CD14-positive monocyte (primary cell): Measurements from ENCODE around the gene TTC39B. TPM values are rescaled to one million over a fixed set of nuclear protein-coding genes. Genes with fewer than 3 reads are reported as not detected.

Source experiments
- DNase-seq, 3 donors: peaks; one replicate each; pipeline ENCODE4 v3.0.0-alpha.2; 2011 to 2022
- H2AFZ ChIP-seq: 2 replicates; pipeline ENCODE4 v1.6.0; 2012; ENCODE audit warnings: mild to moderate bottlenecking, low read depth, low read length, inconsistent platforms; ENCODE audit not compliant: insufficient read depth, poor library complexity, severe bottlenecking
- H3K27ac ChIP-seq, 2 donors: 1 replicate in 1 of 2; 2 replicates in 1 of 2; pipeline ENCODE4 v1.5.1; 2012 to 2013; ENCODE audit warnings: low read length in 2 of 2, control low read depth in 1 of 2, inconsistent platforms in 1 of 2, low read depth in 1 of 2, mild to moderate bottlenecking in 1 of 2
- H3K27me3 ChIP-seq, 2 donors: one replicate each; pipeline versions ENCODE4 v1.6.0 to v1.6.1; 2011 to 2013; ENCODE audit warnings: low read length in 2 of 2; ENCODE audit not compliant: control insufficient read depth in 2 of 2, insufficient read depth in 2 of 2
- H3K36me3 ChIP-seq, 2 donors: replicated peaks in 1 of 2; 1 replicate in 1 of 2; 2 replicates in 1 of 2; pipeline versions ENCODE4 v1.5.1 to v1.6.1; 2012 to 2013; ENCODE audit warnings: low read length in 2 of 2, control low read depth in 1 of 2, inconsistent platforms in 1 of 2, mild to moderate bottlenecking in 1 of 2; ENCODE audit not compliant: insufficient read depth in 2 of 2, control insufficient read depth in 1 of 2
- H3K4me1 ChIP-seq, 2 donors: 1 replicate in 1 of 2; 2 replicates in 1 of 2; pipeline versions ENCODE4 v1.5.1 to v1.6.1; 2012 to 2013; ENCODE audit warnings: low read length in 2 of 2, control low read depth in 1 of 2, inconsistent platforms in 1 of 2, mild to moderate bottlenecking in 1 of 2, moderate library complexity in 1 of 2; ENCODE audit not compliant: insufficient read depth in 2 of 2, control insufficient read depth in 1 of 2
- H3K4me2 ChIP-seq: replicated peaks from 2 replicates; pipeline ENCODE3; 2012; ENCODE audit warnings: low read length, moderate library complexity, mild to moderate bottlenecking; ENCODE audit not compliant: poor library complexity, severe bottlenecking; ENCODE audit errors: extremely low read depth
- H3K4me3 ChIP-seq, 3 experiments: fragments of 200-600 bp in 1 of 3; sonication (generic) in 1 of 3; replicated peaks in 1 of 3; 1 replicate in 2 of 3; 2 replicates in 1 of 3; pipeline ENCODE4 v1.5.1; 2011 to 2013; ENCODE audit warnings: low read length in 3 of 3, mild to moderate bottlenecking in 3 of 3, control low read depth in 2 of 3, low read depth in 2 of 3, inconsistent platforms in 1 of 3, moderate library complexity in 1 of 3
- H3K79me2 ChIP-seq: 2 replicates; pipeline ENCODE4 v1.6.0; 2012; ENCODE audit warnings: mild to moderate bottlenecking, control low read depth, inconsistent platforms, low read length, moderate library complexity; ENCODE audit not compliant: insufficient read depth
- H3K9ac ChIP-seq: 2 replicates; pipeline ENCODE4 v1.6.0; 2017; ENCODE audit warnings: low read length, mild to moderate bottlenecking; ENCODE audit not compliant: insufficient read depth, poor library complexity, severe bottlenecking
- H3K9me3 ChIP-seq, 2 donors: replicated peaks in 1 of 2; 1 replicate in 1 of 2; 2 replicates in 1 of 2; pipeline versions ENCODE4 v1.5.1 to v1.6.1; 2012 to 2013; ENCODE audit warnings: low read length in 2 of 2, control low read depth in 1 of 2; ENCODE audit not compliant: control insufficient read depth in 1 of 2, insufficient read depth in 1 of 2
- H4K20me1 ChIP-seq: 2 replicates; pipeline ENCODE4 v1.6.0; 2012; ENCODE audit warnings: mild to moderate bottlenecking, low read length, control low read depth, moderate library complexity; ENCODE audit not compliant: insufficient read depth
- H3K27ac Mint-ChIP-seq, 7 donors: one replicate each; pipeline ENCODE4 v1.8.0; 2020; ENCODE audit warnings: mild to moderate bottlenecking in 7 of 7, mixed read lengths in 7 of 7, moderate library complexity in 6 of 7, inconsistent platforms in 2 of 7
- H3K27me3 Mint-ChIP-seq, 3 donors: one replicate each; pipeline ENCODE4 v1.8.0; 2021 to 2022; ENCODE audit warnings: low read depth in 3 of 3, mild to moderate bottlenecking in 3 of 3, mixed read lengths in 3 of 3, moderate library complexity in 3 of 3, inconsistent platforms in 1 of 3
- H3K36me3 Mint-ChIP-seq, 2 donors: one replicate each; pipeline ENCODE4 v1.8.0; 2020; ENCODE audit warnings: mixed read lengths in 2 of 2, inconsistent platforms in 1 of 2, mild to moderate bottlenecking in 1 of 2
- H3K4me1 Mint-ChIP-seq: one replicate; pipeline ENCODE4 v1.8.0; 2020; ENCODE audit warnings: mild to moderate bottlenecking, mixed read lengths
- H3K4me3 Mint-ChIP-seq, 2 donors: one replicate each; pipeline ENCODE4 v1.8.0; 2020; ENCODE audit warnings: mild to moderate bottlenecking in 2 of 2, mixed read lengths in 2 of 2, moderate library complexity in 1 of 2
- H3K9me3 Mint-ChIP-seq, 7 donors: one replicate each; pipeline ENCODE4 v1.8.0; 2020 to 2022; ENCODE audit warnings: mixed read lengths in 7 of 7, mild to moderate bottlenecking in 6 of 7, moderate library complexity in 6 of 7, inconsistent platforms in 2 of 7
- WGBS: methylation state at CpG from one replicate; pipeline ENCODE4 v1.1.5; 2013; ENCODE audit warnings: missing lambda C conversion rate; ENCODE audit not compliant: insufficient coverage; 5-methylcytosine and 5-hydroxymethylcytosine counted together
- intact Hi-C, 2 donors: fragments of 100-400 bp; cut with micrococcal nuclease; formaldehyde crosslinking; loops; one replicate each; pipeline versions ENCODE4 v1.15.0 to v1.15.1; 2023
- polyA plus RNA-seq, 3 donors: library from polyadenylated mRNA; depleted of rRNA in 1 of 3; unstranded in 2 of 3; stranded (reverse) in 1 of 3; fragments of 300-500 nt in 2 of 3; fragments of >200 nt in 1 of 3; fragmentation: Illumina TruSeq in 2 of 3; gene quantifications; 1 replicate in 2 of 3; 2 replicates in 1 of 3; pipeline ENCODE4 v1.2.3, GENCODE V29; 2012 to 2021
- TF ChIP-seq, protein P1 (sequence below): fragments of 200-600 bp; IDR thresholded peaks from one replicate; pipeline ENCODE4 v1.8.0; 2022; ENCODE audit warnings: antibody characterized with exemption, mild to moderate bottlenecking

The TTC39B gene
- polyA plus RNA-seq, 3 donors, result 0.87 to 5.3 (median 3.1) TPM

DNA sequence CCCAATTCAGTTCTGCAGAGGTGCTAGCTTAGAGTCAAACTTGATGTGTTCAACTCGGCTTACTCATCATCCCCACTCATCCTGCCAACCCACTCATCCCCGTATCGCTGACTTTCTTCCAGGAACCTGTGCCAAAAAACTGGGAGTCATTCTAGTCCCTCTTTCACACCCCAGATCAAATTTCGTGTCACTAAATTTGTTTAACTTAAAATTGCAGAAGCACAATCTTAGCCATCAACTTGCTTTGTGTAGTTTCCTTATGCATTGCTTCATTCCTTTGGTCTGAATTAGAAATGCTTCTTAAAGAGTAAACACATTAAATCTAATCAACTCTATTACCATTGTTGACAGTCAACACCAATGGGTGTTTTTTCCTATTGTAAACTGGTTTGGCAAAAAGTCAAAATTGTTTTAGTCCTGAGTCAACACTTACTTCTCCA, 162.4 kb downstream of the TTC39B start:
- no peaks in the 10 kb centered on the region for H3K36me3 ChIP-seq
- intact Hi-C loops, result no loop called here
- H3K4me3 ChIP-seq, result no peak overlapping the region
- H3K4me1 ChIP-seq, result no peaks in the 10 kb centered on the region
- Mint-ChIP-seq H3K36me3 (no peaks in the 10 kb centered on the region), H3K9me3 (no peaks in the 10 kb centered on the region), H3K27me3 (peaks cover 0 to 3% (median 0%) of the 10 kb centered on the region in 3 donors), H3K27ac (no peak overlapping the region), H3K4me3 (no peak overlapping the region), H3K4me1 (no peaks in the 10 kb centered on the region)
- DNase-seq, result no peak
- 60% methylated on average over 3 of the region's 4 CpGs for WGBS
- no peak overlapping the region for H2AFZ ChIP-seq
- no peaks in the 10 kb centered on the region for H3K27me3 ChIP-seq
- no peaks in the 10 kb centered on the region for H3K9me3 ChIP-seq
- no peak overlapping the region for H3K4me2 ChIP-seq
- no peaks in the 10 kb centered on the region for H3K79me2 ChIP-seq
- TF ChIP-seq, protein P1, sequence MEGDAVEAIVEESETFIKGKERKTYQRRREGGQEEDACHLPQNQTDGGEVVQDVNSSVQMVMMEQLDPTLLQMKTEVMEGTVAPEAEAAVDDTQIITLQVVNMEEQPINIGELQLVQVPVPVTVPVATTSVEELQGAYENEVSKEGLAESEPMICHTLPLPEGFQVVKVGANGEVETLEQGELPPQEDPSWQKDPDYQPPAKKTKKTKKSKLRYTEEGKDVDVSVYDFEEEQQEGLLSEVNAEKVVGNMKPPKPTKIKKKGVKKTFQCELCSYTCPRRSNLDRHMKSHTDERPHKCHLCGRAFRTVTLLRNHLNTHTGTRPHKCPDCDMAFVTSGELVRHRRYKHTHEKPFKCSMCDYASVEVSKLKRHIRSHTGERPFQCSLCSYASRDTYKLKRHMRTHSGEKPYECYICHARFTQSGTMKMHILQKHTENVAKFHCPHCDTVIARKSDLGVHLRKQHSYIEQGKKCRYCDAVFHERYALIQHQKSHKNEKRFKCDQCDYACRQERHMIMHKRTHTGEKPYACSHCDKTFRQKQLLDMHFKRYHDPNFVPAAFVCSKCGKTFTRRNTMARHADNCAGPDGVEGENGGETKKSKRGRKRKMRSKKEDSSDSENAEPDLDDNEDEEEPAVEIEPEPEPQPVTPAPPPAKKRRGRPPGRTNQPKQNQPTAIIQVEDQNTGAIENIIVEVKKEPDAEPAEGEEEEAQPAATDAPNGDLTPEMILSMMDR, result no peak
- no peaks in the 10 kb centered on the region for H4K20me1 ChIP-seq
- H3K27ac ChIP-seq, result no peak overlapping the region
- no peak overlapping the region for H3K9ac ChIP-seq

GRCh38 chr9:15142878-15143534, 164.0 kb downstream of the TTC39B start:
- Histone ChIP-seq H2AFZ (no peak overlapping the region), H3K4me2 (no peak overlapping the region), H3K4me3 (no peak overlapping the region), H3K27me3 (no peaks in the 10 kb centered on the region), H3K9ac (no peak overlapping the region), H3K79me2 (no peaks in the 10 kb centered on the region), H3K9me3 (no peaks in the 10 kb centered on the region), H3K27ac (no peak overlapping the region), H3K36me3 (no peaks in the 10 kb centered on the region), H4K20me1 (no peaks in the 10 kb centered on the region), H3K4me1 (no peaks in the 10 kb centered on the region)
- Mint-ChIP-seq H3K27ac (no peak overlapping the region), H3K36me3 (no peaks in the 10 kb centered on the region), H3K4me1 (no peaks in the 10 kb centered on the region), H3K4me3 (no peak overlapping the region), H3K27me3 (peaks cover 0 to 3% (median 0%) of the 10 kb centered on the region in 3 donors), H3K9me3 (peaks cover 0 to 2% (median 0%) of the 10 kb centered on the region in 7 donors)
- TF ChIP-seq, protein P1, result peak; percentile 78
- WGBS, result 61% methylated on average over 3 of the region's 6 CpGs
- intact Hi-C loops, result no loop called here
- peak in 2 of 3 donors; percentile 8 to 10 for DNase-seq
